Stimulated activated CD4-positive, alpha-beta T cell treated with anti-CD3 and anti-CD28 coated beads, Interleukin-1b, Interleukin-23, amount 100 ng/mL, for 24 hours (primary cell): ENCODE results near the gene TOP3B.

Source experiments
- DNase-seq, 4 experiments: peaks; one replicate each; pipeline ENCODE4 v3.0.0-alpha.2; 2020; ENCODE audit warnings: low read depth in 4 of 4, low spot score in 1 of 4

The TOP3B gene

GRCh38 chr22:21962655-21962949, 20.0 kb downstream of the TOP3B start:
- DNase-seq: no peak

- DNase-seq: no peak
These were observed 20.5 kb downstream of the TOP3B start for GRCh38 chr22:21961886-21962654.

- no peak for DNase-seq
These were observed 21.3 kb downstream of the TOP3B start for GRCh38 chr22:21961127-21961867.

GRCh38 chr22:21960200-21961126, 22.1 kb downstream of the TOP3B start:
- DNase-seq: no peak

GRCh38 chr22:21959274-21960074, 23.1 kb downstream of the TOP3B start:
- no peak for DNase-seq

GRCh38 chr22:21958360-21959273, 24.0 kb downstream of the TOP3B start:
- DNase-seq: no peak

GRCh38 chr22:21952586-21953571, 29.7 kb downstream of the TOP3B start, which contains the start of gene PPM1F:
Gene PPM1F, minus strand, starts transcription at chr22:21952848. Its CDS starts 6,800 bp downstream, at chr22:21946048.
- peak; percentile 75 to 87 (median 84) for DNase-seq

GRCh38 chr22:21951931-21952465, 30.6 kb downstream of the TOP3B start:
- no peak for DNase-seq

- DNase-seq: no peak
These were observed 31.5 kb downstream of the TOP3B start for GRCh38 chr22:21951062-21951461.

GRCh38 chr22:21949948-21950347, 32.6 kb downstream of the TOP3B start:
- DNase-seq: no peak

GRCh38 chr22:21949569-21949918, 33.0 kb downstream of the TOP3B start:
- no peak for DNase-seq

- no peak for DNase-seq
These were observed 33.6 kb downstream of the TOP3B start for GRCh38 chr22:21948824-21949568.

- DNase-seq: no peak
These were observed 34.2 kb downstream of the TOP3B start for GRCh38 chr22:21948390-21948789.

GRCh38 chr22:21947040-21948014, 35.3 kb downstream of the TOP3B start:
- DNase-seq: no peak

- DNase-seq: no peak
These were observed 36.2 kb downstream of the TOP3B start for GRCh38 chr22:21946262-21946925.
